T-helper 2 cell treated with Interferon-gamma antibody and Interleukin-4, amounts not matched to agents 5 μg/mL and 100 μg/mL, for 36 hours (primary cell): ENCODE data around the gene LAX1.

ENCODE experiments used
- DNase-seq: peaks from one replicate; pipeline ENCODE4 v3.0.0; 2021; ENCODE audit warnings: low spot score
- H3K27ac Mint-ChIP-seq: one replicate; pipeline ENCODE4 v1.8.0; 2021; ENCODE audit warnings: mild to moderate bottlenecking, mixed read lengths
- H3K27me3 Mint-ChIP-seq: one replicate; pipeline ENCODE4 v1.8.0; 2021; ENCODE audit warnings: low read depth, mixed read lengths
- H3K36me3 Mint-ChIP-seq: one replicate; pipeline ENCODE4 v1.8.0; 2021; ENCODE audit warnings: low read depth, mixed read lengths
- H3K4me1 Mint-ChIP-seq: one replicate; pipeline ENCODE4 v1.8.0; 2021; ENCODE audit warnings: low read depth, mixed read lengths
- H3K4me3 Mint-ChIP-seq: one replicate; pipeline ENCODE4 v1.8.0; 2022; ENCODE audit warnings: mild to moderate bottlenecking, moderate library complexity, mixed read lengths
- H3K9me3 Mint-ChIP-seq: one replicate; pipeline ENCODE4 v1.8.0; 2021; ENCODE audit warnings: mixed read lengths

Gene LAX1

DNA sequence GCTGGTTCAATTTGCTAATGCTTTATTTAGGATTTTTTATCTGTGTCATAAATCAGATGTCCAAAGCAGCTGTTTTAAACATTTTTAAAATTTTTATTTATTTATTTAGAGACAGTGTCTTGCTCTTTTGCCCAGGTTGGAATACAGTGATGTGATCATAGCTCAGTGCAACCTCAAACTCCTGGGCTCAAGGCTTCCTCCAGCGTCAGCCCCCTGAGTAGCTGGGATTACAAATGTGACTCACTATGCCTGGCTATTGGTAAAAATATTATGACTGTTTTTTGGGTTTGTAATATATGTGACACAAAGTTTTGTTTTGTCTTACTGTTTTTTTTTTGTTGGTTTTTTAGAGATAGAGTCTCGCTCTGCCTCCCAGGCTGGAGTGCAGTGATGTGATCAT, 42.2 kb downstream of the LAX1 start:
- no peaks in the 10 kb centered on the region for H3K27me3 Mint-ChIP-seq
- H3K36me3 Mint-ChIP-seq: peaks cover 44% of the 10 kb centered on the region
- DNase-seq: no peak
- H3K4me3 Mint-ChIP-seq: no peak overlapping the region
- H3K9me3 Mint-ChIP-seq: no peaks in the 10 kb centered on the region
- H3K27ac Mint-ChIP-seq: no peak overlapping the region
- peaks cover 8% of the 10 kb centered on the region for H3K4me1 Mint-ChIP-seq

- no peak overlapping the region for H3K4me3 Mint-ChIP-seq
- H3K9me3 Mint-ChIP-seq: no peaks in the 10 kb centered on the region
- DNase-seq: no peak
- H3K27me3 Mint-ChIP-seq: no peaks in the 10 kb centered on the region
- peaks cover 39% of the 10 kb centered on the region for H3K36me3 Mint-ChIP-seq
- peaks cover 8% of the 10 kb centered on the region for H3K4me1 Mint-ChIP-seq
- H3K27ac Mint-ChIP-seq: no peak overlapping the region
These were observed 48.8 kb downstream of the LAX1 start for GRCh38 chr1:203813581-203814341.

DNA sequence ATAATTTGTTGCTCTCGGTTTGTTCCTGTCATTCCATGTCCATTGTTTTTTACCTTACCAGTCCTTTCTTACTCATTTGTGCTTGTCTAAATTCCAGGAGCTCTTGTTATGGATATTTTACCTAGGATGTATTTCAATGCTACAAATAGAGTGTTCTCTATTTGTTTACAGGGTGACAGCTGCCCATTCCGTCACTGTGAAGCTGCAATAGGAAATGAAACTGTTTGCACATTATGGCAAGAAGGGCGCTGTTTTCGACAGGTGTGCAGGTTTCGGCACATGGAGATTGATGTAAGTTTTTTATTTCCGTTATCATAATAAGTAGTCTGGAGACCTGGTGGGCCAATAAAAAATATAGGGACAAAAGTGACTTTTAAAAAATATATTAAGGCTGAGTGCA, 53.4 kb downstream of the LAX1 start:
- Mint-ChIP-seq H3K27me3 (no peaks in the 10 kb centered on the region), H3K27ac (no peak overlapping the region), H3K4me1 (peaks cover 11% of the 10 kb centered on the region), H3K36me3 (peaks cover 55% of the 10 kb centered on the region), H3K9me3 (no peaks in the 10 kb centered on the region), H3K4me3 (no peak overlapping the region)
- DNase-seq: no peak

- peaks cover 62% of the 10 kb centered on the region for H3K36me3 Mint-ChIP-seq
- DNase-seq: no peak
- no peak overlapping the region for H3K4me3 Mint-ChIP-seq
- H3K9me3 Mint-ChIP-seq: no peaks in the 10 kb centered on the region
- H3K4me1 Mint-ChIP-seq: peaks cover 12% of the 10 kb centered on the region
- no peaks in the 10 kb centered on the region for H3K27me3 Mint-ChIP-seq
- no peak overlapping the region for H3K27ac Mint-ChIP-seq
These were observed 58.3 kb downstream of the LAX1 start for GRCh38 chr1:203823306-203823705.
